Omental fat pad (tissue), 4 donors: ENCODE results near the gene IRF8. TPM values are rescaled to one million over a fixed set of nuclear protein-coding genes. Genes with fewer than 3 reads are reported as not detected.
"Not testable (repeated sequence)": the region's sequence is repeated elsewhere in the genome, so short reads cannot be mapped to it uniquely, and the experiment has no call there.

ENCODE experiments used
- ATAC-seq: fragments of 150-250 bp; one replicate; pipeline ENCODE4 v1.9.1; 2016; ENCODE audit warnings: mild to moderate bottlenecking, moderate library complexity; ENCODE audit not compliant: low FRiP score
- DNase-seq: peaks from one replicate; pipeline ENCODE4 v3.0.0-alpha.2; 2019; ENCODE audit warnings: low spot score
- total RNA-seq, 4 donors: library from RNA; depleted of rRNA; stranded (reverse); fragments of >200 nt; gene quantifications; one replicate each; pipeline ENCODE4 v1.1.0, GENCODE V29; 2016
- TF ChIP-seq, protein P1 (sequence below), 3 donors: fragments of 450-650 bp; IDR thresholded peaks; one replicate each; pipeline ENCODE4 v1.5.1; 2016 to 2017; ENCODE audit warnings: antibody characterized with exemption in 3 of 3, mild to moderate bottlenecking in 3 of 3, moderate library complexity in 2 of 3

IRF8 gene
- total RNA-seq, 4 donors from 2014 or later, result 32.5 to 134 (median 65.8) TPM

DNA sequence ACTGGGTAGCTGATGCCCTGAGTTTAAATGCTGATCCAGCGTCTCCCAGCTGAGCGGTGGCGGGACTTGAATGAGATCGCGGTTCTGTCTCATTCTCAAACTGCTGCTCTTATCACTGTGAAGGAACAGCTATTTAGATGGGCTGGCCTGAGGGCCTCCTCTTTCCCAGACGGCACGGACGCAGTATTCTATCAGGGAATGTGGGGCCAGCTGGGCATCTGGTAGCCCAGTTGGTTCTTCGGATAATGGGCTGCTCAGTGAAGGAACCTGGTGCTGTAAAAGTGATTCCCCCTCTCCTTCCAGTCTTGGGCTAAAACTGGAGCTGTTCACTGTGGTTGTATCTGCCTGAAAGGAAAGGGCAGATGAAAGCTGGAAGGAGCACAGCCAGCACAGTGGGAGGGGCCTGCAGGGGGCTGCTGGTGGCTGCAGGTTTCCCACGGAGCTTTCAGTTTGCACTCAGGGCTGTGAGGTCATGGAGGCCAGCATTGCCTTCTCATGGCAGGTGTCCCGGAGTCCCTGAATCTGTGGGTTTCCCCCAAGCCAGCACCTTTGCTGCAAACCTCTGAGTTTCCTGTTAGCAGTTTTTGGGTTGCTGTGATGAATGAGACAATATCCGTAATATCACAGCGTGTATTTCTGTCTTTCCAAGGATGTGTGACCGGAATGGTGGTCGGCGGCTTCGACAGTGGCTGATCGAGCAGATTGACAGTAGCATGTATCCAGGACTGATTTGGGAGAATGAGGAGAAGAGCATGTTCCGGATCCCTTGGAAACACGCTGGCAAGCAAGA is 3.6 kb downstream of the IRF8 start:
- ATAC-seq (no peak), DNase-seq (no peak)
- TF ChIP-seq, protein P1, sequence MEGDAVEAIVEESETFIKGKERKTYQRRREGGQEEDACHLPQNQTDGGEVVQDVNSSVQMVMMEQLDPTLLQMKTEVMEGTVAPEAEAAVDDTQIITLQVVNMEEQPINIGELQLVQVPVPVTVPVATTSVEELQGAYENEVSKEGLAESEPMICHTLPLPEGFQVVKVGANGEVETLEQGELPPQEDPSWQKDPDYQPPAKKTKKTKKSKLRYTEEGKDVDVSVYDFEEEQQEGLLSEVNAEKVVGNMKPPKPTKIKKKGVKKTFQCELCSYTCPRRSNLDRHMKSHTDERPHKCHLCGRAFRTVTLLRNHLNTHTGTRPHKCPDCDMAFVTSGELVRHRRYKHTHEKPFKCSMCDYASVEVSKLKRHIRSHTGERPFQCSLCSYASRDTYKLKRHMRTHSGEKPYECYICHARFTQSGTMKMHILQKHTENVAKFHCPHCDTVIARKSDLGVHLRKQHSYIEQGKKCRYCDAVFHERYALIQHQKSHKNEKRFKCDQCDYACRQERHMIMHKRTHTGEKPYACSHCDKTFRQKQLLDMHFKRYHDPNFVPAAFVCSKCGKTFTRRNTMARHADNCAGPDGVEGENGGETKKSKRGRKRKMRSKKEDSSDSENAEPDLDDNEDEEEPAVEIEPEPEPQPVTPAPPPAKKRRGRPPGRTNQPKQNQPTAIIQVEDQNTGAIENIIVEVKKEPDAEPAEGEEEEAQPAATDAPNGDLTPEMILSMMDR (IDR thresholded peaks at IDR 0.05), result no peak

- no peak for ATAC-seq
- TF ChIP-seq, protein P1 (IDR thresholded peaks at IDR 0.05), result no peak
These were observed 4.6 kb downstream of the IRF8 start for GRCh38 chr16:85903559-85903958.

GRCh38 chr16:85905110-85906095 is 6.4 kb downstream of the IRF8 start:
- TF ChIP-seq, protein P1 (IDR thresholded peaks at IDR 0.05), result no peak
- ATAC-seq, result no peak
- no peak for DNase-seq

More at GRCh38 chr16:85903559-85903958, 4.6 kb downstream of the IRF8 start:
- DNase-seq, result no peak

DNA sequence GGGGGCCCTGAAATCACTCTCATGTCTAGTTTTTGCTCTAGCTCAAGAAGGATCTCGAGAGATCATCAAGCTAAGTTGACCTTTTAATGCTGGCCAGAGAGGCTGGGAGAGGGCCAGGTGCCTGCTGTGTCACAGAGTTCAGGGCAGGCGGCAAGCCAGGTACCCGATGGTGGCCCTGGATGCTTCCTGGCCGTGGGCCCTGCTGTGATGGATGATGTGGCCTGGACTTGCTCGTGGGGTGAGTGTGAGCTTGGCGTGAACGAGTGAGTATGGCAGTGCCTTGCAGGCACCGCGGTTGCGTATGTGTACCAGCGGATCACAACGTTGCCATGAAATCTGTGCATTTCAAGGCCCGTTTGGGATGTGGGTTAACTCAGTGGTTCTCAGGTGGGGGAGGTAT is 7.4 kb downstream of the IRF8 start:
- DNase-seq (no peak), ATAC-seq (no peak)
- TF ChIP-seq, protein P1 (IDR thresholded peaks at IDR 0.05), result no peak

DNA sequence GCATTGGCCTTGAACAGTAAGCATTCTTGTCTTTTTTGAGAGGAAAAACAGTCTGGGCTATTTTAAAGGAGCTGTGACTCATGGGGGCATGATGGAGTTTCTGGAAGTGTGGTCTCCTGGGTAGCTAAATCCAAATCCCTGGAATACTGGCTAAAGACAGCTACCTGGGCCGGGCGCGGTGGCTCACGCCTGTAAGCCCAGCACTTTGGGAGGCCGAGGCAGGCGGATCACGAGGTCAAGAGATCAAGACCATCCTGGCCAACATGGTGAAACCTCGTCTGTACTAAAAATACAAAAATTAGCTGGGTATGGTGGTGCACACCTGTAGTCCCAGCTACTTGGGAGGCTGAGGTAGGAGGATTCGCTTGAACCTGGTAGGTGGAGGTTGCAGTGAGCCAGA is 8.3 kb downstream of the IRF8 start:
- not testable (repeated sequence) for DNase-seq, ATAC-seq

DNA sequence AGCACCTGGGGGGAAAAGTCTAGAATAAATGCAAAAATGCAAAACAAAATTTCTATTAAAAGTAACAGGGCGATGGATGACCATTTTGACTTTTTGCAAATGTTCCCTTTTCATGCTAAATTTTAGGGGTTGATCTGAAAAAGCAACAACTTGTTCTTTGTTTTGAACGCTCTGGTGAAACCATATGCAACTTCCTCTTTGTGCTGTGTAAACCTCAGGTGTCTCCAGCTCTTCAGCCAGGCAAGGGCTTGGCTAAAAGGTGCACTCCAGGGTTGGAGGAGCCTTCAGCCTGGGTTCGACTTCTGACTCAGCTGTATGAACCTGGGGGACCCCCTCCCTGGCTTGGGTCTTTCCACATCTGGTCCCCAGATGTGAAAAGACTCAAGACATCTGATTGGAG is 9.5 kb downstream of the IRF8 start:
- TF ChIP-seq, protein P1 (IDR thresholded peaks at IDR 0.05), result no peak
- DNase-seq, result no peak
- no peak for ATAC-seq

GRCh38 chr16:85908889-85909589 is 10.1 kb downstream of the IRF8 start:
- ATAC-seq (no peak), DNase-seq (no peak)
- TF ChIP-seq, protein P1 (IDR thresholded peaks at IDR 0.05), result no peak
